HEK293T (cell line): Measurements from ENCODE around the gene TBC1D2.

Experiments
- CTCF ChIA-PET: fragments of 350-600 bp; formaldehyde crosslinking; extraction: SDS; loops from one replicate; lab custom pipeline; 2021; ENCODE audit warnings: antibody characterized with exemption, inconsistent platforms; lab: Yijun Ruan, JAX
- POLR2A ChIA-PET: fragments of 350-600 bp; formaldehyde crosslinking; extraction: SDS; loops from one replicate; lab custom pipeline; 2020; ENCODE audit warnings: antibody characterized with exemption, inconsistent platforms; lab: Yijun Ruan, JAX
- DNase-seq: peaks from one replicate; pipeline ENCODE4 v3.0.0; 2012; ENCODE audit warnings: mixed read lengths; ENCODE audit errors: extremely low spot score
- ARNT ChIP-seq: fragments of 450-650 bp; IDR thresholded peaks from 2 replicates; pipeline ENCODE4 v1.6.1; 2017; ENCODE audit warnings: mild to moderate bottlenecking
- BHLHE40 ChIP-seq: fragments of 450-650 bp; IDR thresholded peaks from 2 replicates; pipeline ENCODE4 v1.6.1; 2016; ENCODE audit warnings: mild to moderate bottlenecking, moderate library complexity, borderline replicate concordance
- CTBP1 ChIP-seq: fragments of 450-650 bp; IDR thresholded peaks from 2 replicates; pipeline ENCODE4 v1.6.1; 2016; ENCODE audit warnings: borderline replicate concordance
- ELF4 ChIP-seq: fragments of 450-650 bp; IDR thresholded peaks from 2 replicates; pipeline ENCODE4 v1.6.1; 2017; ENCODE audit warnings: antibody characterized with exemption
- FOXA1 ChIP-seq: fragments of 450-650 bp; IDR thresholded peaks from 2 replicates; pipeline ENCODE4 v1.6.1; 2016; ENCODE audit warnings: mild to moderate bottlenecking
- FOXK2 ChIP-seq: fragments of 450-650 bp; IDR thresholded peaks from 2 replicates; pipeline ENCODE4 v1.6.1; 2016; ENCODE audit warnings: mild to moderate bottlenecking
- FOXM1 ChIP-seq: fragments of 450-650 bp; IDR thresholded peaks from 2 replicates; pipeline ENCODE4 v1.6.1; 2017; ENCODE audit warnings: mild to moderate bottlenecking, borderline replicate concordance
- HDGF ChIP-seq: fragments of 450-650 bp; IDR thresholded peaks from 2 replicates; pipeline ENCODE4 v1.6.1; 2017; ENCODE audit warnings: antibody characterized with exemption, borderline replicate concordance
- L3MBTL2 ChIP-seq: fragments of 450-650 bp; conservative IDR thresholded peaks from 2 replicates; pipeline ENCODE4 v1.6.1; 2016; ENCODE audit warnings: mild to moderate bottlenecking
- LEF1 ChIP-seq: fragments of 450-650 bp; IDR thresholded peaks from 2 replicates; pipeline ENCODE4 v1.6.1; 2017; ENCODE audit warnings: mild to moderate bottlenecking, borderline replicate concordance
- NFRKB ChIP-seq: fragments of 450-650 bp; IDR thresholded peaks from 2 replicates; pipeline ENCODE4 v1.6.1; 2016; ENCODE audit warnings: mild to moderate bottlenecking, moderate library complexity
- PKNOX1 ChIP-seq: fragments of 450-650 bp; IDR thresholded peaks from 2 replicates; pipeline ENCODE4 v1.6.1; 2016
- SP1 ChIP-seq: fragments of 450-650 bp; IDR thresholded peaks from 2 replicates; pipeline ENCODE4 v1.6.1; 2017
- SUZ12 ChIP-seq: fragments of 450-650 bp; IDR thresholded peaks from 2 replicates; pipeline ENCODE4 v1.6.1; 2016; ENCODE audit warnings: mild to moderate bottlenecking
- TARDBP ChIP-seq: fragments of 450-650 bp; IDR thresholded peaks from 2 replicates; pipeline ENCODE4 v1.6.1; 2016
- ZNF384 ChIP-seq: fragments of 450-650 bp; IDR thresholded peaks from 2 replicates; pipeline ENCODE4 v1.6.1; 2016

The TBC1D2 gene

DNA sequence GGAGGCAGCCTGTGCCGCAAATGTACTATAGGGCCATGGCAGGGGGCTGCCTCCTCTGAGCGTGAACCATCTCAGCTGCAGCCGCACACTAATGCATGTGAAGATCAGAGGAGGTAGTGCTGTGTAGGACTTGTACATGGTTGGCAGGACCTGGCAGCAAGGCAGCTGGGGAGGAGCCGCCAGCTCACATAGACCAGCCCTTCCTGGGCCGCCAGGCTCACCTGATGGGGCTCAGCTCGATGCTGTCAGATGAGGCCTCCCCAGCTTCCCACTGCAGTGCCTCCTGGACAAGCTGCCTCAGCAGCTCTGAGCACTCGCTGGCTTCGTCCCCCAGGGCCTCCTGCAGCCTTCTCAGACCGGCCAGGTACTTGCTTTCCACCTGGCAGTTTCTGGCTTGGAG, 45.0 kb downstream of the TBC1D2 start:
- CTCF ChIA-PET = interaction anchor here (0.9 kb wide), 1 partner anchor 53 kb away, joined by 4 read pairs; no protein-coding TSS in a partner anchor
- no peak for TF ChIP-seq FOXM1
- TF ChIP-seq ARNT = no peak
- POLR2A ChIA-PET = interaction anchor here (1.4 kb wide), 1 partner anchor 46 kb away, joined by 4 read pairs; the partner anchor contains the start of gene TBC1D2
- no peak for DNase-seq

DNA sequence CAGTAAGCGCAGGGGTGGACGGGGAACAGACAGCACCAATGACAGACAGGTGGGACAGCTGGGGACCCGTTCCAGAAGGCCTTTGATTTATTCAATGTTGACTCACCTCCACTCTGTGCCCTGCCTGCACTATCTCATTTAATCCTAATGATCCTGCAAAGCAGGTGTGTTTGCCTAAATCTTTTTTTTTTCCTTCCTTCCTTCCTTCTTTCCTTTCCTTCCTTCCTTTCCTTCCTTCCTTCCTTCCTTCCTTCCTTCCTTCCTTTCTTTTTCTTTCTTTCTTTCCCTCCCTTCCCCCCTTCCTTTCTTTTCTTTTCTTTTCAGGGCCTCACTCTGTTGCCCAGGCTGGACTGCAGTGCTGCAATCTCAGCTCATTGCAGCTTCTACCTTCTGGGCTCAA, 45.9 kb downstream of the TBC1D2 start:
- CTCF ChIA-PET = no interaction called here
- POLR2A ChIA-PET = interaction anchor here (1.3 kb wide), 1 partner anchor 46 kb away, joined by 4 read pairs; the partner anchor contains the start of gene TBC1D2
- no peak for DNase-seq
- TF ChIP-seq SP1 (no peak), FOXM1 (no peak), ZNF384 (no peak), FOXK2 (no peak)

- ChIA-PET POLR2A (interaction anchor here (0.8 to 1.3 kb wide), 2 partner anchors 47 to 48 kb away, joined by 3 to 4 read pairs; partner anchors contain the start of gene TBC1D2), CTCF (interaction anchor here (1.0 kb wide), 1 partner anchor 286 kb away, joined by 3 read pairs; the partner anchor contains the start of gene TRMO)
- TF ChIP-seq SP1 = no peak
- TF ChIP-seq SUZ12 = no peak
- TF ChIP-seq FOXM1 = no peak
- no peak for TF ChIP-seq HDGF
- no peak for TF ChIP-seq ELF4
- TF ChIP-seq CTBP1 = no peak
- TF ChIP-seq ARNT = no peak
- TF ChIP-seq L3MBTL2 = no peak
- TF ChIP-seq BHLHE40 = no peak
- no peak for TF ChIP-seq FOXA1
- TF ChIP-seq TARDBP = no peak
- TF ChIP-seq PKNOX1 = no peak
- no peak for TF ChIP-seq NFRKB
- DNase-seq = no peak
Observed at GRCh38 chr9:98208635-98209034, 46.8 kb downstream of the TBC1D2 start.

DNA sequence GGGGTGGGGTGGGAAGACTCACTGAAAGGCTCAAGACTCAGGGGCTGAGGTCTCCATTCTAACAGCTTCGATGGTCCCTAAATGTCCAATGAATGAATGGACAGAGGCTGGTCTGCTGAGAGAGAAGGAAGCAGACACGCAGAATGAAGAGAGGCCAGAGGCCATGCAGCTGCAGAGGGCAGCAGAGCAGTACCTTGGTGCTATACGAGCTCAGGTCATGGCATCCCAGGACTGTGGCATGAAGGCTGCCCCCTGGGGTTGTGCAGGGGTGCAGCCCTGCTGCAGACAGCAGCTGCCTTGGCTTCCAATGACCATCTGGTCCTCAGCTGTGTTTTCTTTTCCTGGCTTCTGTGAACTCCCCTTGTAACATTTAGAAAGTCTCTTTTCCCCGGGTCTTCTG, 47.8 kb downstream of the TBC1D2 start:
- POLR2A ChIA-PET = no interaction called here
- TF ChIP-seq FOXK2 (no peak), BHLHE40 (no peak), HDGF (no peak), SUZ12 (no peak), LEF1 (no peak), L3MBTL2 (no peak), ELF4 (no peak), ZNF384 (no peak), FOXA1 (no peak), PKNOX1 (no peak), CTBP1 (no peak), ARNT (no peak), TARDBP (no peak), FOXM1 (no peak), NFRKB (no peak), SP1 (no peak)
- DNase-seq = no peak
- CTCF ChIA-PET = no interaction called here

GRCh38 chr9:98206754-98207153, 48.7 kb downstream of the TBC1D2 start:
- ChIA-PET POLR2A (no interaction called here), CTCF (no interaction called here)
- TF ChIP-seq ZNF384 (no peak), ELF4 (no peak), L3MBTL2 (no peak), FOXM1 (no peak), ARNT (no peak), HDGF (no peak), PKNOX1 (no peak), BHLHE40 (no peak), NFRKB (no peak), SP1 (no peak), TARDBP (no peak), FOXK2 (no peak), LEF1 (no peak), CTBP1 (no peak), SUZ12 (no peak), FOXA1 (no peak)
- DNase-seq = no peak

- TF ChIP-seq ZNF384 (no peak), NFRKB (no peak), SP1 (no peak), LEF1 (no peak), FOXM1 (no peak), BHLHE40 (no peak), FOXK2 (no peak), CTBP1 (no peak)
- POLR2A ChIA-PET = no interaction called here
- DNase-seq = no peak
- CTCF ChIA-PET = interaction anchor here (0.6 to 1.4 kb wide), 2 partner anchors 30 to 96 kb away, joined by 3 read pairs; no protein-coding TSS in a partner anchor
Observed at GRCh38 chr9:98204692-98205091, 50.8 kb downstream of the TBC1D2 start.
